H9 (cell line): ENCODE data around the gene KIAA1549. TPM values are rescaled to one million over a fixed set of nuclear protein-coding genes. Genes with fewer than 3 reads are reported as not detected.

Experiments
- DNase-seq: peaks from one replicate; pipeline ENCODE4 v3.0.0-alpha.2; 2017
- H2AFZ ChIP-seq: one replicate; pipeline ENCODE4 v1.6.1; 2013; ENCODE audit warnings: mild to moderate bottlenecking, low read length, control low read depth, moderate library complexity
- H2AK5ac ChIP-seq: 2 replicates; pipeline ENCODE4 v1.6.1; 2013; ENCODE audit warnings: low read length, control low read depth, mixed read lengths; ENCODE audit not compliant: insufficient read length
- H2BK120ac ChIP-seq: one replicate; pipeline ENCODE4 v1.6.1; 2013; ENCODE audit warnings: low read depth, mild to moderate bottlenecking, low read length, control low read depth, inconsistent platforms; ENCODE audit not compliant: poor library complexity, severe bottlenecking
- H2BK12ac ChIP-seq: 2 replicates; pipeline ENCODE4 v1.6.1; 2013; ENCODE audit warnings: low read length, control low read depth, mixed read lengths, low read depth; ENCODE audit not compliant: insufficient read length
- H2BK15ac ChIP-seq: 2 replicates; pipeline ENCODE4 v1.6.1; 2013; ENCODE audit warnings: low read depth, low read length, control low read depth
- H2BK20ac ChIP-seq: one replicate; pipeline ENCODE4 v1.6.1; 2013; ENCODE audit warnings: low read depth, mild to moderate bottlenecking, low read length, control low read depth, inconsistent platforms; ENCODE audit not compliant: poor library complexity, severe bottlenecking
- H2BK5ac ChIP-seq: 2 replicates; pipeline ENCODE4 v1.6.1; 2013; ENCODE audit warnings: low read length, control low read depth, mixed read lengths; ENCODE audit not compliant: insufficient read length
- H3K14ac ChIP-seq: 2 replicates; pipeline ENCODE4 v1.6.1; 2013; ENCODE audit warnings: low read length, control low read depth; ENCODE audit not compliant: insufficient read depth
- H3K18ac ChIP-seq: 2 replicates; pipeline ENCODE4 v1.6.1; 2013; ENCODE audit warnings: low read depth, mild to moderate bottlenecking, mixed read lengths, low read length, control low read depth; ENCODE audit not compliant: insufficient read length
- H3K23ac ChIP-seq: 2 replicates; pipeline ENCODE4 v1.6.1; 2013; ENCODE audit warnings: low read length, control low read depth, mixed read lengths, low read depth; ENCODE audit not compliant: insufficient read length
- H3K23me2 ChIP-seq: 2 replicates; pipeline ENCODE4 v1.6.1; 2013; ENCODE audit warnings: low read depth, mild to moderate bottlenecking, mixed read lengths, low read length, control low read depth; ENCODE audit not compliant: insufficient read length, poor library complexity, severe bottlenecking
- H3K27ac ChIP-seq: 2 replicates; pipeline ENCODE4 v1.5.1; 2013; ENCODE audit warnings: low read length, control low read depth, mixed read lengths, low read depth; ENCODE audit not compliant: insufficient read length
- H3K27me3 ChIP-seq: 2 replicates; pipeline ENCODE4 v1.6.1; 2013; ENCODE audit warnings: low read length, control low read depth, inconsistent platforms; ENCODE audit not compliant: insufficient read depth
- H3K4ac ChIP-seq: 2 replicates; pipeline ENCODE4 v1.6.1; 2013; ENCODE audit warnings: low read depth, mild to moderate bottlenecking, control low read depth, inconsistent platforms, low read length, moderate library complexity
- H3K4me1 ChIP-seq: 2 replicates; pipeline ENCODE4 v1.6.1; 2013; ENCODE audit warnings: low read length, control low read depth, inconsistent platforms; ENCODE audit not compliant: insufficient read depth
- H3K4me2 ChIP-seq: 2 replicates; pipeline ENCODE4 v1.6.1; 2013; ENCODE audit warnings: low read length, control low read depth, mixed read lengths; ENCODE audit not compliant: insufficient read length, insufficient read depth
- H3K56ac ChIP-seq: 2 replicates; pipeline ENCODE4 v1.6.1; 2013; ENCODE audit warnings: low read depth, mild to moderate bottlenecking, mixed read lengths, low read length, control low read depth; ENCODE audit not compliant: insufficient read length
- H3K79me1 ChIP-seq: 2 replicates; pipeline ENCODE4 v1.6.1; 2013; ENCODE audit warnings: low read depth, mild to moderate bottlenecking, moderate library complexity, low read length, control low read depth, inconsistent platforms; ENCODE audit not compliant: insufficient read depth, poor library complexity, severe bottlenecking
- H3K79me2 ChIP-seq: 2 replicates; pipeline ENCODE4 v1.6.1; 2013; ENCODE audit warnings: low read length, control low read depth, inconsistent platforms; ENCODE audit not compliant: insufficient read depth
- H3K9ac ChIP-seq: 2 replicates; pipeline ENCODE4 v1.6.1; 2013; ENCODE audit warnings: low read length, control low read depth, mixed read lengths; ENCODE audit not compliant: insufficient read length; ENCODE audit errors: extremely low read depth
- H3K9me3 ChIP-seq: one replicate; pipeline ENCODE4 v1.6.1; 2013; ENCODE audit warnings: low read depth, low read length, inconsistent platforms; ENCODE audit not compliant: control insufficient read depth
- H3T11ph ChIP-seq: one replicate; pipeline ENCODE4 v1.6.1; 2013; ENCODE audit warnings: mild to moderate bottlenecking, low read length, control low read depth, inconsistent platforms
- H4K20me1 ChIP-seq: one replicate; pipeline ENCODE4 v1.6.1; 2013; ENCODE audit not compliant: control insufficient read depth, insufficient read length, insufficient read depth
- H4K5ac ChIP-seq: 2 replicates; pipeline ENCODE4 v1.6.1; 2013; ENCODE audit warnings: low read depth, mild to moderate bottlenecking, mixed read lengths, low read length, control low read depth; ENCODE audit not compliant: insufficient read length
- H4K8ac ChIP-seq: replicated peaks from 2 replicates; pipeline ENCODE4 v1.6.1; 2013; ENCODE audit warnings: low read length, control low read depth, mixed read lengths, low read depth; ENCODE audit not compliant: insufficient read length
- H4K91ac ChIP-seq: 2 replicates; pipeline ENCODE4 v1.6.1; 2013; ENCODE audit warnings: low read depth, mild to moderate bottlenecking, moderate library complexity, mixed read lengths, low read length, control low read depth; ENCODE audit not compliant: insufficient read length
- H3K27ac Mint-ChIP-seq, 3 experiments: 2 replicates in 2 of 3; 3 replicates in 1 of 3; pipeline ENCODE4 v1.8.0; 2020 to 2021; ENCODE audit warnings: mixed read lengths in 3 of 3, mild to moderate bottlenecking in 1 of 3, moderate library complexity in 1 of 3
- H3K27me3 Mint-ChIP-seq: 2 replicates; pipeline ENCODE4 v1.8.0; 2021; ENCODE audit warnings: low read depth, mild to moderate bottlenecking, moderate library complexity, mixed read lengths
- H3K36me3 Mint-ChIP-seq, 3 experiments: 2 replicates in 2 of 3; 3 replicates in 1 of 3; pipeline ENCODE4 v1.8.0; 2020 to 2021; ENCODE audit warnings: low read depth in 3 of 3, mixed read lengths in 3 of 3; ENCODE audit not compliant: insufficient read depth in 1 of 3
- H3K4me1 Mint-ChIP-seq, 2 experiments: 2 replicates each; pipeline ENCODE4 v1.8.0; 2020; ENCODE audit warnings: mixed read lengths in 2 of 2
- H3K4me3 Mint-ChIP-seq, 2 experiments: 2 replicates in 1 of 2; 3 replicates in 1 of 2; pipeline ENCODE4 v1.8.0; 2020 to 2021; ENCODE audit warnings: mild to moderate bottlenecking in 2 of 2, mixed read lengths in 2 of 2, moderate library complexity in 1 of 2
- H3K9me3 Mint-ChIP-seq, 2 experiments: 2 replicates in 1 of 2; 3 replicates in 1 of 2; pipeline ENCODE4 v1.8.0; 2020; ENCODE audit warnings: mild to moderate bottlenecking in 2 of 2, mixed read lengths in 2 of 2, moderate library complexity in 1 of 2
- WGBS: extraction: QIAGEN DNeasy Blood & Tissue Kit; methylation state at CpG from one replicate; pipeline ENCODE4 v1.1.7; 2013; ENCODE audit warnings: missing lambda C conversion rate, low lambda C conversion rate, mixed read lengths; ENCODE audit not compliant: insufficient read length; ENCODE audit errors: extremely low coverage; 5-methylcytosine and 5-hydroxymethylcytosine counted together
- total RNA-seq: library from RNA; stranded (reverse); gene quantifications from 2 replicates; pipeline ENCODE4 v1.2.1, GENCODE V29; 2021
- TF ChIP-seq, protein P1 (sequence below): fragments of 200-600 bp; sonication (generic); conservative IDR thresholded peaks from 3 replicates; pipeline ENCODE4 v1.8.0; 2021; ENCODE audit warnings: antibody characterized with exemption, mild to moderate bottlenecking

Gene KIAA1549
- total RNA-seq, 1 experiment from 2014 or later = 11.9 TPM

DNA sequence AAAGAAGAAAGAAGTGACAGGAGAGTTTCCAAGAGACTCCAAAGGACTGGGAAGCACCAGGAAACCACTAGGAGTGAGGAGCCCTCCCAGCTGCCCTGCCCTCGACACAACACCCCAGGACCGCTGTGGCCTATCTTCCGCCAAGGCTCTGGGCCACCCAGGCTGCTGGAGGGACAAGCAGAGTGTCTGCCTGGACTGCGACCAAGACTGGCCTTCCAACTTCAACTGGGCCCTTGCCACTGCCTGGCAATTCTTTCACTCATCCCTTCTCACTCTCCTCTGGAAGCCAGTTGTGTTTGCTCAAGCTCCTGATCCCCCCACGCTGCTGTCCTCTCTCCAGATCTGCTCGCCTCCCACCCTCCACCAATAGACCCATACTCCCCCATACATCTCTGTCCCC, 10.2 kb downstream of the KIAA1549 start:
- Histone ChIP-seq H2BK5ac (no peak overlapping the region), H4K20me1 (no peaks in the 10 kb centered on the region), H3K23me2 (no peaks in the 10 kb centered on the region), H4K91ac (no peak overlapping the region), H2BK12ac (no peak overlapping the region), H3K9me3 (no peaks in the 10 kb centered on the region), H3K4me1 (peaks cover 7% of the 10 kb centered on the region; the same call in 1 of the 2 replicates), H3K4me2 (no peak overlapping the region), H3K4ac (no peak overlapping the region), H4K8ac (no peak overlapping the region), H3K18ac (no peak overlapping the region), H2AFZ (no peak overlapping the region), H4K5ac (no peak overlapping the region), H3K56ac (no peak overlapping the region), H3K27ac (no peak overlapping the region), H2BK20ac (no peak overlapping the region), H3K14ac (no peak overlapping the region; the same call in 1 of the 2 replicates), H2AK5ac (no peak overlapping the region), H3K79me2 (peaks cover 10% of the 10 kb centered on the region; the same call in 1 of the 2 replicates), H3K79me1 (peaks cover 6% of the 10 kb centered on the region), H2BK15ac (no peak overlapping the region), H3K9ac (no peak overlapping the region), H3K23ac (no peak overlapping the region), H2BK120ac (no peak overlapping the region), H3K27me3 (no peaks in the 10 kb centered on the region), H3T11ph (no peak overlapping the region)
- no peaks in the 10 kb centered on the region for H3K9me3 Mint-ChIP-seq
- H3K36me3 Mint-ChIP-seq = peaks cover 0 to 6% (median 4%) of the 10 kb centered on the region in 3 experiments; a peak in 6 of 7 replicates
- H3K27me3 Mint-ChIP-seq = no peaks in the 10 kb centered on the region
- peaks cover 70 to 72% of the 10 kb centered on the region in 2 experiments for H3K4me1 Mint-ChIP-seq
- H3K4me3 Mint-ChIP-seq = no peak overlapping the region
- WGBS = no CpG with 5 or more reads among the region's 6 CpGs
- DNase-seq = no peak
- TF ChIP-seq, protein P1, sequence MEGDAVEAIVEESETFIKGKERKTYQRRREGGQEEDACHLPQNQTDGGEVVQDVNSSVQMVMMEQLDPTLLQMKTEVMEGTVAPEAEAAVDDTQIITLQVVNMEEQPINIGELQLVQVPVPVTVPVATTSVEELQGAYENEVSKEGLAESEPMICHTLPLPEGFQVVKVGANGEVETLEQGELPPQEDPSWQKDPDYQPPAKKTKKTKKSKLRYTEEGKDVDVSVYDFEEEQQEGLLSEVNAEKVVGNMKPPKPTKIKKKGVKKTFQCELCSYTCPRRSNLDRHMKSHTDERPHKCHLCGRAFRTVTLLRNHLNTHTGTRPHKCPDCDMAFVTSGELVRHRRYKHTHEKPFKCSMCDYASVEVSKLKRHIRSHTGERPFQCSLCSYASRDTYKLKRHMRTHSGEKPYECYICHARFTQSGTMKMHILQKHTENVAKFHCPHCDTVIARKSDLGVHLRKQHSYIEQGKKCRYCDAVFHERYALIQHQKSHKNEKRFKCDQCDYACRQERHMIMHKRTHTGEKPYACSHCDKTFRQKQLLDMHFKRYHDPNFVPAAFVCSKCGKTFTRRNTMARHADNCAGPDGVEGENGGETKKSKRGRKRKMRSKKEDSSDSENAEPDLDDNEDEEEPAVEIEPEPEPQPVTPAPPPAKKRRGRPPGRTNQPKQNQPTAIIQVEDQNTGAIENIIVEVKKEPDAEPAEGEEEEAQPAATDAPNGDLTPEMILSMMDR = no peak
- H3K27ac Mint-ChIP-seq = peak overlapping the region in 1 of 3 experiments; percentile 54; a peak in 2 of 7 replicates
